GM19043 (cell line): ENCODE data around the gene KATNAL2.
A peak's percentile ranks its signal among the peaks of the same experiment; 100 is the strongest.

ENCODE experiments used
- ATAC-seq: cut with Tn5 transposase; IDR thresholded peaks from one replicate; pipeline ENCODE4 v1.9.1; 2021; ENCODE audit warnings: low read depth; ENCODE audit not compliant: unreplicated experiment

KATNAL2 gene

GRCh38 chr18:47108998-47109405, 191.6 kb downstream of the KATNAL2 start:
- ATAC-seq, result no peak

DNA sequence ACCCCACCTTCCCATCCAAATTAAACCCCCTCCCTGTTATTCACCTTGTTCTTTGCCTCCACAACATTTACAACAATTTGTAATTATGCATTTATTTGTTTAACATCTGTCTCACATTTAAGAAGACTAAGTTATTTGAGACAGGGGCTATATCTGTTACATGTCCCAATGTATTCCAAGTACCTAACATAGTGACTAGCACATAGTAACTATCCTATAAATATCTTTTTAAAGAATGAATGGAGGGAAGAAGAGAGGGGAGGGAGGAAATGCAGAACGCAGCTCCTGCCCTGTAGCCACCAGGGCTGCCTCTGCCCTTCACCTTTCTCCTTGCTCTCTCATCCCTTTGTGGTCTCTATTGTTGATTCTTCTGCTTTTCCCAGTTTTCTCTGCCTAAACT, 192.3 kb downstream of the KATNAL2 start:
- ATAC-seq, result no peak

- ATAC-seq, result no peak
These were observed 193.3 kb downstream of the KATNAL2 start for GRCh38 chr18:47110492-47111274.

- no peak for ATAC-seq
These were observed 196.6 kb downstream of the KATNAL2 start for GRCh38 chr18:47113796-47114540.

GRCh38 chr18:47115205-47115604, 197.8 kb downstream of the KATNAL2 start:
- ATAC-seq, result no peak

GRCh38 chr18:47118981-47119380, 201.6 kb downstream of the KATNAL2 start:
- ATAC-seq, result no peak

DNA sequence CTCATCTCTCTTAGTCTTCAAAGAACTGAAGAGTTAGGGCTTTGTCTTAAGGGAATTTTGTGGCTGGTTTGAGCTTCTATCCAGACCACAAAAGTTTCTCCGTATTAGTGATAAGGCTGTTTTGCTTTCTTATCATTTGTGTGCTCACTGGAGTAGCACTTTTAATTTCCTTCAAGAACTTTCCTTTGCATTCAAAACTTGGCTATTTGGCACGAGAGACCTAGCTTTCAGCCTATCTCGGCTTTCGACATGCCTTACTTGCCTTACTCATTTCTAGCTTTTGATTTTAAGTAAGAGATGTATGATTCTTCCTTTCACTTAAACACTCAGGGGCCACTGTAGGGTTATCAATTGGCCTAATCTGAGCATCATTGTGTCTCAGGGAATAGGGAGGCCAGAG, 203.0 kb downstream of the KATNAL2 start:
- ATAC-seq, result peak; percentile 84

- no peak for ATAC-seq
These were observed 203.7 kb downstream of the KATNAL2 start for GRCh38 chr18:47121146-47121545.

GRCh38 chr18:47141289-47141688, 223.9 kb downstream of the KATNAL2 start:
- ATAC-seq, result no peak

GRCh38 chr18:47143153-47143552, 225.8 kb downstream of the KATNAL2 start:
- no peak for ATAC-seq

GRCh38 chr18:47143899-47144485, 226.6 kb downstream of the KATNAL2 start:
- no peak for ATAC-seq

DNA sequence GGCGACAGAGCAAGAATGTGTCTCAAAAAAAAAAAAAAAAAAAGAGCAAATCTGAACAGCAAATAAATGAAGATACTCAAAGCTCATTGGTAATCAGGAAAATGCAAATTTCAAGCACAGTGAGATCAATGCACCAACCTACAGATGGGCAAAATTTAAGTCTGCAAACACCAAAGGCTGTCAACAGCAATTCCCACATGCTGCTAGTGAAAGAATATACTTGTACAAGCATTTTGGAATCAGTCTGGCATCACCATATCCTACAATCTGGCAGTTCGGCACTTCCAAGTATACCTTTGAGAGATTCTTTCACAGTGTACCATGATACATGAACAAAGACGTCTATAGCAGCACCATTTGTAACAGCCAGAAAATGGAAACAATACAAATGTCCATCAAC, 228.8 kb downstream of the KATNAL2 start:
- no peak for ATAC-seq

DNA sequence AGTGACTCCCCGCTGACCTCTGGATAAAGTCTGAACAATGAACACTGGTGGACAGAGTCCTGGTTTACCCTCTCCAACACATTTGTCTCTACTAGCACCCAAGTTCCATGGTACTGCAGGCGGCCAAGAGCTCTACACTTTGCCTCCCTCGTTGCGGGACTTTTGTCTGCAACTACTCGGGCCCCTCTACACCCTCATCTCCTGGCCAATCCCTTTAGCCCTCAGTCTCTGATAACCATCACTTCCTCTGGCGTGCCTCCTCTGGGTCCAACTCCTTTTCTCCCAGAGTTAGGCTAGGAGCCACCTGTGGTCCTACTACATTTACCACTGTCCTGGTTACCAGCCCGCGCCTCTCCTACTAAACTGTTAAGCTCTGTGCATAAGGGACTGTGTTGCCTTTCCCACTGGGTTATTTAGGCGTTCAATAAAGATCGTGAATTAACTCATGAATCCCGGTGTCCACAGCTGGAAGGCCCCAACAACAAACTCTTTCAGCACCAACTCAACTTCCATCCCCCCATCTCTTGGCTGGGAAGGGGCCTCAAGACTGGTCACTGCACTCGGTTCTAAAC, 232.1 kb downstream of the KATNAL2 start:
- ATAC-seq, result no peak

- peak; percentile 92 for ATAC-seq
These were observed 232.8 kb downstream of the KATNAL2 start, which contains the start of gene HDHD2 for GRCh38 chr18:47150029-47150823. HDHD2 (minus strand) TSS chr18:47150500; CDS start chr18:47136439, 14,061 bp downstream.

DNA sequence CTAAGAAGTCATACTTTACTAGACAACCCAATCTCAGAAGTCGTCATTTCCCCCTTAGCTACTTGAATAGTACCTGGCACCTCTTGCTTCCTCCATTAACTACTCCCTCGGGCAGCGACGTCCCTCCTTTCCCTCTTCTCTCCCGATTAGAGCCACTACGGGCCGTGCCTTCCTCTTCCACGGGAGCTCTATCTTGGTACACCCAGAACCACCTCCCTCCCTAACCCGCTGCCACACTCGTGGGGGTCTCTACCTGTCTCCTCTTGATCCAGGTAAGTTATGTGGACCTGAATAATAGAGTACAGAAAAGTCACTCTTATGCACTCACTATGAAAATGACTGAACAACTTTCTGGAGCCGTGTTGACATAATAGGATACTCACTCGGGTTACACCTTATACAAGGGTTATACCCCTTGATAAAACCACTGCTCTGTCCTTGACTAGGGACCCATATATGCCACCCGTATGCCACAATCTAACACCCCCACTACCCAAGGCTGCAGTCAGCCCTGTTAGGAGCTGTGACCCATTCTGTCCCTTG, 233.5 kb downstream of the KATNAL2 start:
- peak; percentile 7 for ATAC-seq

- no peak for ATAC-seq
These were observed 234.0 kb downstream of the KATNAL2 start for GRCh38 chr18:47151439-47151838.
